Parietal lobe (tissue), 2 donors: ENCODE measurements around the gene TLK2. TPM values are rescaled to one million over a fixed set of nuclear protein-coding genes. Genes with fewer than 3 reads are reported as not detected.

Source experiments
- small RNA-seq: library from RNA; depleted of rRNA; stranded (forward); fragments of <200 nt; gene quantifications from one replicate; pipeline ENCODE3, GENCODE V24; 2014; ENCODE audit warnings: low replicate concordance
- total RNA-seq: library from RNA; depleted of rRNA; stranded (reverse); fragments of >200 nt; gene quantifications from one replicate; pipeline ENCODE4 v1.2.3, GENCODE V29; 2014

Gene TLK2
- 90.5 TPM for total RNA-seq

DNA sequence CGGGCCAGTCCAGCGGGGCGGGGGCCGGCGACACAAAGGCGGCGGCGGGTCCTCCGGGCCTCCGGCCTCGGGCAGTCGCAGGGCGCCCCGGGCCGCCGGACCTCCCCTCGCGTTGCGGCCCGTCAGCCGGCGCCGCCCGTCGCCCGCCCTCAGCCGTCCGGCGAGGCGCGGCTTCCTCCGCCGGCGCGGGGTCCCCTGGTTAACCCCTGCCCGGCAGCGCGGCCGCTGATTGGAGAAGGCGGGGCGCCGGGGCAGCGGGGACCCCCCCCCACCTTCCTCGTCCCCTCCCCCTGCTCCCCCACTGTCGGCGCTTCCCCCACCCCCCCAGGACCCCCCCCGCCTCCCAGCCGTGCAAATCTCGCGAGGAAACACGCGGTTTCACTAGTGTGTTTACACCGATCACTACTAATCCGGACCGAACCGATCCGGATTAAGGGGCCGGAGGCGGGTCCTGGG is at the start of gene TLK2:
Gene TLK2 (plus strand): TSS at position 402 of the 456 bp plus-strand sequence. CDS start 2,301 bp downstream, outside the sequence.

DNA sequence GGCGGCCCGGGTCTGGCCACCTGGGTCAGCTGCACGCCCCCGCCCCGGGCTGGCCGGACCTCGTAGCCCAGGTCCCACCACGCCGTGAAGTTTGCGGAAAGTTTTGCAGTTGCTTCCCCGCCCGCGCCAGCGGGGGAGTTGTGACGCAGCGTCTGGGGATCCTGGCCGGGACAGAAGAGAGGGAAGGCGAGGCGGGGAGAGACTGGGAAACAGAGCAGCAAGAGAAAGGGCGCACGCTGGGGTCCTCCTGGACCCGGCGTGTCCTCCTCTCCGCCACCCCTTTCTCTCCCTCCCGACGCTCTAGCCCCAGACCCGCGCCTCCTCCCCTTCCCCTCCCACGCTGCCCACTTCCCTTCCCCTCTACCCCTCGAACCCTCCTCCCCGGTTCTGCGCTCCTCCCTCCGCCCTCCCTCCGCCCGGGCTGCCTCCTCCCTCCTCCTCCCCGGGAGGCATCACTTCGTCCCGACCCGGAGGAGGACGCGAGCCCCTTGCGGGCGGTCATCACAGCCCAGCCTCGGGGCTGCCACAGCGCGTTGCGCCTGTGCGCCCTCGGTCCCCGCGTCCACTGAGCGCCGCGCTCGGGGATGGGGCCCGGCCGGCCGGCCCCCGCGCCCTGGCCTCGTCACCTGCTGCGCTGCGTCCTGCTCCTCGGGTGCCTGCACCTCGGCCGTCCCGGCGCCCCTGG is 148.7 kb downstream of the TLK2 start, which contains the start of gene MRC2:
Gene MRC2 (plus strand): TSS at position 452 of the 685 bp plus-strand sequence. CDS start 133 bp downstream, at position 585.

Small RNAs within 50 kb of the gene (small RNA-seq; reads per million reads assigned to genes)
- not detected for gene RF00019

Other genes with a start within 250 kb of the TLK2 start
- not detected for gene EFCAB3, start 98.3 kb upstream of the TLK2 start, total RNA-seq
- 30.7 TPM for gene METTL2A, start 54.9 kb upstream of the TLK2 start, total RNA-seq
- 19.4 TPM for gene MRC2, start 148.8 kb downstream of the TLK2 start, total RNA-seq